ENCODE results near the gene PAM. TPM values are rescaled to one million over a fixed set of nuclear protein-coding genes. Genes with fewer than 3 reads are reported as not detected.
"Not testable (repeated sequence)": the region's sequence is repeated elsewhere in the genome, so short reads cannot be mapped to it uniquely, and the experiment has no call there.

The PAM gene
- total RNA-seq, 1 donor from 2014 or later = 171 TPM

- no peaks in the 10 kb centered on the region for H3K9me3 ChIP-seq
- DNase-seq (no peak), ATAC-seq (no peak)
- no peaks in the 10 kb centered on the region for H3K36me3 ChIP-seq
- intact Hi-C loops (cut with DNase I) = no loop called here
- no peak for TF ChIP-seq CTCF (IDR thresholded peaks at IDR 0.05)
- no peaks in the 10 kb centered on the region for H3K27me3 ChIP-seq (ENCODE audit: low read depth)
- no peaks in the 10 kb centered on the region for H3K4me1 ChIP-seq
- H3K4me3 ChIP-seq = no peak overlapping the region
- no peak overlapping the region for H3K27ac ChIP-seq
These were observed 11.2 kb upstream of the PAM start for GRCh38 chr5:102743900-102744299.

GRCh38 chr5:102747386-102748166, 7.5 kb upstream of the PAM start:
- Histone ChIP-seq H3K4me1 (no peaks in the 10 kb centered on the region), H3K36me3 (no peaks in the 10 kb centered on the region), H3K27me3 (ENCODE audit: low read depth) (no peaks in the 10 kb centered on the region), H3K9me3 (no peaks in the 10 kb centered on the region), H3K4me3 (no peak overlapping the region), H3K27ac (no peak overlapping the region)
- ATAC-seq = no peak
- no peak for TF ChIP-seq CTCF (IDR thresholded peaks at IDR 0.05)
- intact Hi-C loops (cut with DNase I) = no loop called here
- DNase-seq = no peak

- no peak for TF ChIP-seq CTCF (IDR thresholded peaks at IDR 0.05)
- Histone ChIP-seq H3K9me3 (no peaks in the 10 kb centered on the region), H3K27ac (no peak overlapping the region), H3K4me1 (peaks cover 9% of the 10 kb centered on the region), H3K4me3 (no peak overlapping the region), H3K36me3 (no peaks in the 10 kb centered on the region), H3K27me3 (ENCODE audit: low read depth) (no peaks in the 10 kb centered on the region)
- intact Hi-C loops (cut with DNase I) = no loop called here
- ATAC-seq (no peak), DNase-seq (no peak)
These were observed 5.6 kb upstream of the PAM start for GRCh38 chr5:102749416-102750030.

GRCh38 chr5:102750151-102750834, 4.8 kb upstream of the PAM start:
- H3K4me1 ChIP-seq = peaks cover 11% of the 10 kb centered on the region
- TF ChIP-seq CTCF (IDR thresholded peaks at IDR 0.05) = no peak
- no peak for DNase-seq
- no peak for ATAC-seq
- no peak overlapping the region for H3K4me3 ChIP-seq
- no peaks in the 10 kb centered on the region for H3K36me3 ChIP-seq
- H3K27ac ChIP-seq = no peak overlapping the region
- intact Hi-C loops (cut with DNase I) = no loop called here
- H3K9me3 ChIP-seq = no peaks in the 10 kb centered on the region
- no peaks in the 10 kb centered on the region for H3K27me3 ChIP-seq (ENCODE audit: low read depth)

GRCh38 chr5:102751903-102752376, 3.2 kb upstream of the PAM start:
- DNase-seq; H3K27me3 ChIP-seq (ENCODE audit: low read depth); H3K36me3 ChIP-seq; H3K4me3 ChIP-seq; H3K9me3 ChIP-seq; intact Hi-C loops (cut with DNase I); H3K27ac ChIP-seq; ATAC-seq: not testable (repeated sequence)
- H3K4me1 ChIP-seq = peaks cover 21% of the 10 kb centered on the region

All from lower lobe of right lung (tissue), 2 donors.